ENCODE results near the gene SV2A. TPM values are rescaled to one million over a fixed set of nuclear protein-coding genes. Genes with fewer than 3 reads are reported as not detected.

Gene SV2A
- total and polyA plus RNA-seq, 4 donors: 0.94 to 2.4 (median 1.6) TPM

- 72 to 89% methylated on average over 2 of the region's 2 CpGs for WGBS, 2 donors
- Histone ChIP-seq H3K36me3 (ENCODE audit: control insufficient read depth in 4 of 4, insufficient read depth in 4 of 4, low read length in 4 of 4) (peaks cover 0 to 18% (median 7%) of the 10 kb centered on the region in 4 donors), H3K27ac (ENCODE audit: low read depth in 1 of 2, low read length in 1 of 2) (no peak overlapping the region), H3K9me3 (ENCODE audit: control insufficient read depth in 4 of 4, insufficient read depth in 3 of 4, low read length in 3 of 4) (no peaks in the 10 kb centered on the region), H3K4me3 (no peak overlapping the region), H3K9ac (ENCODE audit: insufficient read depth in 1 of 2, low read length in 2 of 2) (no peak overlapping the region), H3K4me1 (ENCODE audit: control insufficient read depth in 5 of 5, insufficient read depth in 5 of 5, low read length in 5 of 5) (peaks cover 5 to 22% (median 13%) of the 10 kb centered on the region in 5 donors), H3K27me3 (ENCODE audit: control insufficient read depth in 3 of 3, insufficient read depth in 3 of 3, low read length in 2 of 3) (no peaks in the 10 kb centered on the region)
- ATAC-seq (ENCODE audit: insufficient read depth, low FRiP score) (no peak), DNase-seq (no peak)
- TF ChIP-seq, protein P1, sequence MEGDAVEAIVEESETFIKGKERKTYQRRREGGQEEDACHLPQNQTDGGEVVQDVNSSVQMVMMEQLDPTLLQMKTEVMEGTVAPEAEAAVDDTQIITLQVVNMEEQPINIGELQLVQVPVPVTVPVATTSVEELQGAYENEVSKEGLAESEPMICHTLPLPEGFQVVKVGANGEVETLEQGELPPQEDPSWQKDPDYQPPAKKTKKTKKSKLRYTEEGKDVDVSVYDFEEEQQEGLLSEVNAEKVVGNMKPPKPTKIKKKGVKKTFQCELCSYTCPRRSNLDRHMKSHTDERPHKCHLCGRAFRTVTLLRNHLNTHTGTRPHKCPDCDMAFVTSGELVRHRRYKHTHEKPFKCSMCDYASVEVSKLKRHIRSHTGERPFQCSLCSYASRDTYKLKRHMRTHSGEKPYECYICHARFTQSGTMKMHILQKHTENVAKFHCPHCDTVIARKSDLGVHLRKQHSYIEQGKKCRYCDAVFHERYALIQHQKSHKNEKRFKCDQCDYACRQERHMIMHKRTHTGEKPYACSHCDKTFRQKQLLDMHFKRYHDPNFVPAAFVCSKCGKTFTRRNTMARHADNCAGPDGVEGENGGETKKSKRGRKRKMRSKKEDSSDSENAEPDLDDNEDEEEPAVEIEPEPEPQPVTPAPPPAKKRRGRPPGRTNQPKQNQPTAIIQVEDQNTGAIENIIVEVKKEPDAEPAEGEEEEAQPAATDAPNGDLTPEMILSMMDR (IDR thresholded peaks at IDR 0.05; ENCODE audit: control extremely low read depth, extremely low read depth): no peak
Measured at GRCh38 chr1:149934356-149934755, 16.7 kb upstream of the SV2A start.

- Histone ChIP-seq H3K27ac (ENCODE audit: low read depth in 1 of 2, low read length in 1 of 2) (no peak overlapping the region), H3K9ac (ENCODE audit: insufficient read depth in 1 of 2, low read length in 2 of 2) (no peak overlapping the region), H3K4me3 (no peak overlapping the region), H3K27me3 (ENCODE audit: control insufficient read depth in 3 of 3, insufficient read depth in 3 of 3, low read length in 2 of 3) (no peaks in the 10 kb centered on the region), H3K36me3 (ENCODE audit: control insufficient read depth in 4 of 4, insufficient read depth in 4 of 4, low read length in 4 of 4) (peaks cover 0 to 18% (median 8%) of the 10 kb centered on the region in 4 donors), H3K9me3 (ENCODE audit: control insufficient read depth in 4 of 4, insufficient read depth in 3 of 4, low read length in 3 of 4) (no peaks in the 10 kb centered on the region), H3K4me1 (ENCODE audit: control insufficient read depth in 5 of 5, insufficient read depth in 5 of 5, low read length in 5 of 5) (peaks cover 5 to 29% (median 13%) of the 10 kb centered on the region in 5 donors)
- TF ChIP-seq, protein P1 (IDR thresholded peaks at IDR 0.05; ENCODE audit: control extremely low read depth, extremely low read depth): no peak
- DNase-seq: no peak
- ATAC-seq (ENCODE audit: insufficient read depth, low FRiP score): no peak
- 95 to 99% methylated on average over 4 of the region's 4 CpGs for WGBS, 2 donors
Measured at GRCh38 chr1:149933208-149933607, 15.6 kb upstream of the SV2A start.

DNA sequence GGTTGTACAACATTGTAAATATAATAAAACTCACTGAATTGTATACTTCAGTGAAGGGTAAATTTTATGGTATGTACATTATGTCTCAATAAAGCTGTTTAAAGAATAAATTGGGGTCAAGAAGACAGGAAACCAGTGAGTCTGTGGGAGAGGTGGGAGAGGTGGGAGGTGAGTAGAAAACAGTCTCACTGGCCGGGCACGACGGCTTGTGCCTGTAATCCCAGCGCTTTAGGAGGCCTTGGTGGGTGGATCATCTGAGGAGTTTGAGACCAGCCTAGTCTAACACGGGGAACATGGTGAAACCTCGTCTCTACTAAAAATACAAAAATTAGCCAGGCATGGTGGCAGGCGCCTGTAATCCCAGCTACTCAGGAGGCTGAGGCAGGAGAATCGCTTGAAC, 14.8 kb upstream of the SV2A start:
- TF ChIP-seq, protein P1 (IDR thresholded peaks at IDR 0.05; ENCODE audit: control extremely low read depth, extremely low read depth): no peak
- Histone ChIP-seq H3K9me3 (ENCODE audit: control insufficient read depth in 4 of 4, insufficient read depth in 3 of 4, low read length in 3 of 4) (no peaks in the 10 kb centered on the region), H3K36me3 (ENCODE audit: control insufficient read depth in 4 of 4, insufficient read depth in 4 of 4, low read length in 4 of 4) (peaks cover 0 to 18% (median 8%) of the 10 kb centered on the region in 4 donors), H3K4me1 (ENCODE audit: control insufficient read depth in 5 of 5, insufficient read depth in 5 of 5, low read length in 5 of 5) (peaks cover 3 to 26% (median 7%) of the 10 kb centered on the region in 5 donors), H3K9ac (ENCODE audit: insufficient read depth in 1 of 2, low read length in 2 of 2) (no peak overlapping the region), H3K4me3 (no peak overlapping the region), H3K27ac (ENCODE audit: low read depth in 1 of 2, low read length in 1 of 2) (no peak overlapping the region), H3K27me3 (ENCODE audit: control insufficient read depth in 3 of 3, insufficient read depth in 3 of 3, low read length in 2 of 3) (no peaks in the 10 kb centered on the region)
- ATAC-seq (ENCODE audit: insufficient read depth, low FRiP score): no peak
- no peak for DNase-seq
- WGBS, 2 donors: 94 to 97% methylated on average over 8 of the region's 8 CpGs

GRCh38 chr1:149931212-149931790, 13.7 kb upstream of the SV2A start:
- Histone ChIP-seq H3K4me3 (no peak overlapping the region), H3K27me3 (ENCODE audit: control insufficient read depth in 3 of 3, insufficient read depth in 3 of 3, low read length in 2 of 3) (no peaks in the 10 kb centered on the region), H3K9ac (ENCODE audit: insufficient read depth in 1 of 2, low read length in 2 of 2) (no peak overlapping the region), H3K36me3 (ENCODE audit: control insufficient read depth in 4 of 4, insufficient read depth in 4 of 4, low read length in 4 of 4) (peaks cover 2 to 22% (median 11%) of the 10 kb centered on the region in 4 donors), H3K27ac (ENCODE audit: low read depth in 1 of 2, low read length in 1 of 2) (no peak overlapping the region), H3K4me1 (ENCODE audit: control insufficient read depth in 5 of 5, insufficient read depth in 5 of 5, low read length in 5 of 5) (peaks cover 1 to 25% (median 6%) of the 10 kb centered on the region in 5 donors), H3K9me3 (ENCODE audit: control insufficient read depth in 4 of 4, insufficient read depth in 3 of 4, low read length in 3 of 4) (no peaks in the 10 kb centered on the region)
- ATAC-seq (ENCODE audit: insufficient read depth, low FRiP score): no peak
- WGBS, 2 donors: 75 to 80% methylated on average over 13 of the region's 13 CpGs
- TF ChIP-seq, protein P1 (IDR thresholded peaks at IDR 0.05; ENCODE audit: control extremely low read depth, extremely low read depth): no peak
- DNase-seq: no peak

Measured in lung (tissue), 12 donors.